NCI-H2107 treated with DMSO at 0.1 percent for 48 hours (cell line): ENCODE measurements around the gene SYCP2L.
"Not testable (repeated sequence)": the region's sequence is repeated elsewhere in the genome, so short reads cannot be mapped to it uniquely, and the experiment has no call there.

Source experiments
- DNase-seq: peaks from one replicate; lab custom pipeline; 2025; ENCODE audit not compliant: unreplicated experiment; lab: John Stamatoyannopoulos, UW

The SYCP2L gene

GRCh38 chr6:10886691-10887502 lies at the start of gene SYCP2L:
Gene SYCP2L, plus strand, starts transcription at chr6:10887052. Its CDS starts 75 bp downstream, at chr6:10887127.
- no peak for DNase-seq

DNA sequence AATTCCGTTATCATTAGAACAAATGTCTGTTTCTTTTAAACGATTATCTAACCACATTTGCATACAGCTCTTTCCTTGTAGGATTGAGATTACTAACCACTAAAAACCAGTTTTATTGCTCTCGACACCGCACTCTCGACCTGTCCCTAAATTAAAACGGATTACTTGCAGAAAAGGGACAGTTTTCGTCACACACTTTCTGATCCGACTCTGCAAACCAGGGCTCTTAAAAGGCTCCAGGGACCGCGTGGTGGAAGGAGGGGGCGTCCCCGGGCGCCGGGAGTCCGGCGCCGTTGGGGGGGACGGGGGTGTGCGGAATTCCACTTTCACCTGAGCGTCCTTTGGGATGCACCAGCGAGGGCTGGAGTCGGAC lies 49.2 kb upstream of the SYCP2L start:
- no peak for DNase-seq

GRCh38 chr6:10837995-10838793 lies 48.7 kb upstream of the SYCP2L start, which contains the start of gene MAK:
Gene MAK, minus strand, starts transcription at chr6:10838539. Its CDS starts 7,891 bp downstream, at chr6:10830648.
- peak; percentile 73 for DNase-seq

DNA sequence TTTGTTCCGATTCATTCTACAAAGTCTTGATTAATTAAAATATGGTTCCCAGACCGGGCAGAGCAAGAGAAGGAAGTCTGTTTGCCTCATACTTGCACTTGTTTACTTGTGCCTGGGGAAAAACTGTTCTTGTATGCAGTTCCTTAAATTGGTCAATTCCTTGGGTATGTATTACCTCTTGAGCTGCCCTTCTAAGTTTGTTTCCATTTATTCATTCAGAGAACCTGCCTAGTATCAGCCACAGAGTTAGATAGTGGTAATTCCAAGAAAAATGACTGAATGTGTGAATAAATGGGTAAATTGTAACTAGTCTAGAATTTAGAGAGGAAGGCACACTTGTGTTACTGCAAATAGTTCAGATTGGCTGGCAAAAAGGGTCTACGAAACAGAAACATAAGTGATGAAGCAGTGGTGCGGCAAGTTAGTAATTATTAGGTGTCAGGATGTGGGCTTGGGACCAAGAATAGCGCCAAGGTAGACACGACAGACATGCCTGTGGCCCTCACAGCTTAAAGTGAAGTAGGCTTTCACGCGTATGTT lies 48.0 kb upstream of the SYCP2L start:
- DNase-seq = no peak

DNA sequence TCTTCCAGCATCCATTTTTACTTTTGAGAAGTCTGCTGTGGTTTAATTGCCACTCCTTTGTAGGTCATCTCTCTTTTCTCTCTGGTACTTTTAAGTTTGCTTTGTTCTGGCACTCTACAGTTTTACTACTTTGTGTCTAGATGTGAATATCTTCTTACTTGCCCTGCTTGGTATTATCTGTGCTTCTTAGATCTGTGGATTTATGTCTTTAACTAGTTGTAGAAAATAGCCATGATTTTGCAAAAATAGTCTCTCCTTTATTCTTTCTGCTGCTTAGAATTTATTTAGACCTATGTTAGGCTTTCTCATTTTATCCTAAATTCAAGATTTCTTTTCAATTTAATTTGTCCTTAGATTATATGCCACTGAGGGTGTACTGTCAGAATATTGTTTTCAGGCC lies 43.3 kb upstream of the SYCP2L start:
- no peak for DNase-seq

DNA sequence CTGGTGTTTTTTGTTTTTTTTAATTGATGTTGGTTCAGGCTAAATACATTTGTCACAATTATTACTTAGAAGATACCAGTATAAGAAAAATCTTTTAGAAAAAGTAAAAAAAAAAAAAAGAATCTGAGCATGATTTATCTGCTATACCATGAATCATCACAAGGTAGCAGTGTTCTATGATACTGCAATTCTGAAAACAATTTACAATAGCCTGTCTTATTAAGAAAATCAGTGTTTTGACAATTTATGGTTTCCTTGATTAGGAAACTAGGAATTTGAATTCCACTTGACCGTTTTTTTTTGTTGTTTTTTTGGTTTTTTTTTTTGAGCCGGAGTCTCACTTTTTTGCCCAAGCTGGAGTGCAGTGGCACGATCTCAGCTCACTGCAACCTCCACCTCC lies 39.2 kb upstream of the SYCP2L start:
- DNase-seq = no peak

GRCh38 chr6:10849901-10850300 lies 37.0 kb upstream of the SYCP2L start:
- no peak for DNase-seq

- no peak for DNase-seq
Observed at GRCh38 chr6:10850728-10851127, 36.1 kb upstream of the SYCP2L start.

DNA sequence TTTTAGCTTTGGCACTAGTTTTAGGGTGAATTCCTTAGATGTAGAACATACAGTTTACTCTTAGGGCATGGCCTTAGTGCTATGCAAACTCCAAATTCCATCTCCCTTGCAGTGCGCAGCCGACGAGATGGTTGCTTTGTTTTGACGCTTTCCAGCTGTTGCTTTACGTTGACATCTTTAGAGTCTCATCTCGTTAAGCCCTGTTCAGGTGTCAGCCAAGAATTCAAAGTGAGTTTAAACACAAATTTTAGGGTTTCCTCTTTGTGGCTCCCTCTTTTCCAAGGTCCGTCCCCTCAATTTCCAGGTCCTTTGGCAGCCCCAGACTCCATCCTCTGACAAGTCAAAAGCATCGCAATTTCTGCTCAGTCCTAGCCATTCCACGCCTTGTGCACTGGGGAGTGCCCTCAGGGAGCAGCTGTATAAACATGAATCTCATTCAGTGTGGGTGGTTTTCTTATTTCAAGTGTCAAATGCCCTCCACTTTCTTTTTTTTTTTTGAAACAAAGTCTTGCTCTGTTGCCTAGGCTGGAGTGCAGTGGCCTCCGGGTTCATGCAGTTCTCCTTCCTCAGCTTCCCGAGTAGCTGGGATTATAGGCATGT lies 34.4 kb upstream of the SYCP2L start:
- DNase-seq = no peak

GRCh38 chr6:10853849-10854300 lies 33.0 kb upstream of the SYCP2L start:
- not testable (repeated sequence) for DNase-seq

- no peak for DNase-seq
Observed at GRCh38 chr6:10854922-10855632, 31.8 kb upstream of the SYCP2L start.

GRCh38 chr6:10857259-10857658 lies 29.6 kb upstream of the SYCP2L start:
- no peak for DNase-seq

- no peak for DNase-seq
Observed at GRCh38 chr6:10861086-10861485, 25.8 kb upstream of the SYCP2L start.

GRCh38 chr6:10862361-10862760 lies 24.5 kb upstream of the SYCP2L start:
- peak; percentile 57 for DNase-seq

GRCh38 chr6:10863031-10863430 lies 23.8 kb upstream of the SYCP2L start:
- not testable (repeated sequence) for DNase-seq

GRCh38 chr6:10866709-10867108 lies 20.1 kb upstream of the SYCP2L start:
- not testable (repeated sequence) for DNase-seq

GRCh38 chr6:10867952-10868351 lies 18.9 kb upstream of the SYCP2L start:
- DNase-seq = no peak

- no peak for DNase-seq
Observed at GRCh38 chr6:10873374-10873773, 13.5 kb upstream of the SYCP2L start.

DNA sequence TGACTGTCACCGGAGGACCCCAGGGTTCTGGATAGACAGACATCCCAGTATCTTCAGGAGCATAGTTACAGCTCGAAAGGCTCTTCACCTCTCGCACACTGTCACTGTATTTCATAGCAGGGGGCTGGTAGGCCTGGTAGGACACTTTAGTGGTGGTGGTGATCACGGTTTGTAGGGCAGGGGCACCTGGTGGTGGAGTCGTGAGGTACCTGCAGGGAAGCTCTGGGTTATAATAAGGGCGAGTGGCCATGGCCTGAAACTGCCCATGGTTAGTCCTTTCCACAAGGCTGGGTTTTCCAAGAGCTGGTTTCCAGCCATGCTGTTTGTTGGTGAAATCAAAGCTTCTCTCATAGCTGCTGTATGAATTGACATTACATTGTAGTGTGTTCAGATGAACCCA lies 12.6 kb upstream of the SYCP2L start:
- DNase-seq = no peak

- DNase-seq = no peak
Observed at GRCh38 chr6:10875026-10875425, 11.8 kb upstream of the SYCP2L start.

- DNase-seq = no peak
Observed at GRCh38 chr6:10877012-10877411, 9.8 kb upstream of the SYCP2L start.
